ENCODE measurements around the gene RBM47.

The RBM47 gene

GRCh38 chr4:40623707-40624106, 6.0 kb downstream of the RBM47 start:
- no peak for DNase-seq (ENCODE audit: low read depth in 2 of 2)

GRCh38 chr4:40622913-40623312, 6.8 kb downstream of the RBM47 start:
- no peak for DNase-seq (ENCODE audit: low read depth in 2 of 2)

- no peak for DNase-seq (ENCODE audit: low read depth in 2 of 2)
Observed at GRCh38 chr4:40621592-40622512, 7.8 kb downstream of the RBM47 start.

- DNase-seq (ENCODE audit: low read depth in 2 of 2) = no peak
Observed at GRCh38 chr4:40621229-40621591, 8.5 kb downstream of the RBM47 start.

- DNase-seq (ENCODE audit: low read depth in 2 of 2) = no peak
Observed at GRCh38 chr4:40619600-40619999, 10.1 kb downstream of the RBM47 start.

- no peak for DNase-seq (ENCODE audit: low read depth in 2 of 2)
Observed at GRCh38 chr4:40617872-40618271, 11.8 kb downstream of the RBM47 start.

GRCh38 chr4:40614031-40614430, 15.6 kb downstream of the RBM47 start:
- DNase-seq (ENCODE audit: low read depth in 2 of 2) = no peak

GRCh38 chr4:40613456-40613855, 16.2 kb downstream of the RBM47 start:
- DNase-seq (ENCODE audit: low read depth in 2 of 2) = no peak

GRCh38 chr4:40612831-40613230, 16.8 kb downstream of the RBM47 start:
- DNase-seq (ENCODE audit: low read depth in 2 of 2) = no peak

- DNase-seq (ENCODE audit: low read depth in 2 of 2) = no peak
Observed at GRCh38 chr4:40612283-40612682, 17.4 kb downstream of the RBM47 start.

- DNase-seq (ENCODE audit: low read depth in 2 of 2) = no peak
Observed at GRCh38 chr4:40608628-40609027, 21.0 kb downstream of the RBM47 start.

- no peak for DNase-seq (ENCODE audit: low read depth in 2 of 2)
Observed at GRCh38 chr4:40607221-40607620, 22.4 kb downstream of the RBM47 start.

- no peak for DNase-seq (ENCODE audit: low read depth in 2 of 2)
Observed at GRCh38 chr4:40606239-40606767, 23.4 kb downstream of the RBM47 start.

GRCh38 chr4:40603281-40603680, 26.4 kb downstream of the RBM47 start:
- no peak for DNase-seq (ENCODE audit: low read depth in 2 of 2)

GRCh38 chr4:40601641-40602040, 28.0 kb downstream of the RBM47 start:
- no peak for DNase-seq (ENCODE audit: low read depth in 2 of 2)

GRCh38 chr4:40600850-40601249, 28.8 kb downstream of the RBM47 start:
- DNase-seq (ENCODE audit: low read depth in 2 of 2) = no peak

- no peak for DNase-seq (ENCODE audit: low read depth in 2 of 2)
Observed at GRCh38 chr4:40599431-40599830, 30.2 kb downstream of the RBM47 start.

- DNase-seq (ENCODE audit: low read depth in 2 of 2) = no peak
Observed at GRCh38 chr4:40596522-40596921, 33.1 kb downstream of the RBM47 start.

GRCh38 chr4:40595981-40596380, 33.7 kb downstream of the RBM47 start:
- no peak for DNase-seq (ENCODE audit: low read depth in 2 of 2)

GRCh38 chr4:40594261-40595178, 35.1 kb downstream of the RBM47 start:
- DNase-seq (ENCODE audit: low read depth in 2 of 2) = no peak

- no peak for DNase-seq (ENCODE audit: low read depth in 2 of 2)
Observed at GRCh38 chr4:40592034-40592433, 37.6 kb downstream of the RBM47 start.

GRCh38 chr4:40587826-40588225, 41.8 kb downstream of the RBM47 start:
- DNase-seq (ENCODE audit: low read depth in 2 of 2) = no peak

Data from stimulated activated CD4-positive, alpha-beta T cell treated with anti-CD3 and anti-CD28 coated beads, Interleukin-12 subunit alpha, Interleukin-12 subunit beta, amount 100 ng/mL, for 24 hours (primary cell).